Measurements from ENCODE around the gene BCAS3. TPM values are rescaled to one million over a fixed set of nuclear protein-coding genes. Genes with fewer than 3 reads are reported as not detected.

Gene BCAS3
- total RNA-seq, 4 donors from 2014 or later = 18.2 to 60.6 (median 23.4) TPM

- no peak overlapping the region for H3K27ac ChIP-seq
- H3K36me3 ChIP-seq = no peaks in the 10 kb centered on the region
- no peaks in the 10 kb centered on the region for H3K27me3 ChIP-seq
- H3K9me3 ChIP-seq = no peaks in the 10 kb centered on the region
- no peak overlapping the region for H3K4me3 ChIP-seq
- ATAC-seq = no peak
- in situ Hi-C loops (cut with MboI; ENCODE audit: low sequenced_read_pairs in 4 of 4) = no loop called here
- TF ChIP-seq, protein P1, sequence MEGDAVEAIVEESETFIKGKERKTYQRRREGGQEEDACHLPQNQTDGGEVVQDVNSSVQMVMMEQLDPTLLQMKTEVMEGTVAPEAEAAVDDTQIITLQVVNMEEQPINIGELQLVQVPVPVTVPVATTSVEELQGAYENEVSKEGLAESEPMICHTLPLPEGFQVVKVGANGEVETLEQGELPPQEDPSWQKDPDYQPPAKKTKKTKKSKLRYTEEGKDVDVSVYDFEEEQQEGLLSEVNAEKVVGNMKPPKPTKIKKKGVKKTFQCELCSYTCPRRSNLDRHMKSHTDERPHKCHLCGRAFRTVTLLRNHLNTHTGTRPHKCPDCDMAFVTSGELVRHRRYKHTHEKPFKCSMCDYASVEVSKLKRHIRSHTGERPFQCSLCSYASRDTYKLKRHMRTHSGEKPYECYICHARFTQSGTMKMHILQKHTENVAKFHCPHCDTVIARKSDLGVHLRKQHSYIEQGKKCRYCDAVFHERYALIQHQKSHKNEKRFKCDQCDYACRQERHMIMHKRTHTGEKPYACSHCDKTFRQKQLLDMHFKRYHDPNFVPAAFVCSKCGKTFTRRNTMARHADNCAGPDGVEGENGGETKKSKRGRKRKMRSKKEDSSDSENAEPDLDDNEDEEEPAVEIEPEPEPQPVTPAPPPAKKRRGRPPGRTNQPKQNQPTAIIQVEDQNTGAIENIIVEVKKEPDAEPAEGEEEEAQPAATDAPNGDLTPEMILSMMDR (IDR thresholded peaks at IDR 0.05 in 4 of 5, conservative IDR thresholded peaks at IDR 0.05 in 1 of 5) = no peak
- TF ChIP-seq POLR2A (IDR thresholded peaks at IDR 0.05) = no peak
- no peaks in the 10 kb centered on the region for H3K4me1 ChIP-seq
- no peak for DNase-seq
- intact Hi-C loops (cut with DNase I; ENCODE audit: low total_unique reads) = no loop called here
These were observed 375.8 kb downstream of the BCAS3 start for GRCh38 chr17:61053469-61053868.

- no peak overlapping the region for H3K4me3 ChIP-seq
- H3K36me3 ChIP-seq = no peaks in the 10 kb centered on the region
- no peak for ATAC-seq
- no peaks in the 10 kb centered on the region for H3K9me3 ChIP-seq
- no peaks in the 10 kb centered on the region for H3K27me3 ChIP-seq
- in situ Hi-C loops (cut with MboI; ENCODE audit: low sequenced_read_pairs in 4 of 4) (no loop called here), intact Hi-C loops (cut with DNase I; ENCODE audit: low total_unique reads) (no loop called here)
- no peak overlapping the region for H3K27ac ChIP-seq
- no peaks in the 10 kb centered on the region for H3K4me1 ChIP-seq
- DNase-seq = no peak
- no peak for TF ChIP-seq POLR2A (IDR thresholded peaks at IDR 0.05)
- TF ChIP-seq, protein P1 (IDR thresholded peaks at IDR 0.05 in 4 of 5, conservative IDR thresholded peaks at IDR 0.05 in 1 of 5) = no peak
These were observed 376.8 kb downstream of the BCAS3 start for GRCh38 chr17:61054436-61054835.

DNA sequence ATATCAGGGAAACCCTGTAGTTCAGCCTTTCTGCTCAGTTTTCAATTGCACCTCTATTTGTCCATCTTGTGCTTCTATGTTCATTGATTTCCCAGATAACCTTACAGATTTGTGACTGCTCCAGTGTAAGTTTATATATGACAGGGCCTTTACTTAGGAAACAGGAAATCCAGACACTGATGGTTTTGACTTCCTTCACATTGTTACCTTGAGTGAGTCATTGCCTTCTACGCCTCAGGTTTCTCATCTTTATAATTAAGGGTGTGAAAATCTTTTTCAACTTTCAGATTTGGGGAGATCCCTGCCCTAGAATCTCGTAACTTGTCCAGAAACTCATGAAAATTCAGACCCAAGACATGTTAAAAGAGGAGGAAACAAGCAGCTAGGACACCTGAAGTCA, 379.6 kb downstream of the BCAS3 start:
- H3K4me3 ChIP-seq = no peak overlapping the region
- in situ Hi-C loops (cut with MboI; ENCODE audit: low sequenced_read_pairs in 4 of 4) = no loop called here
- no peaks in the 10 kb centered on the region for H3K4me1 ChIP-seq
- H3K27me3 ChIP-seq = no peaks in the 10 kb centered on the region
- DNase-seq (no peak), ATAC-seq (no peak)
- no peak overlapping the region for H3K27ac ChIP-seq
- TF ChIP-seq, protein P1 (IDR thresholded peaks at IDR 0.05 in 4 of 5, conservative IDR thresholded peaks at IDR 0.05 in 1 of 5) = no peak
- no peak for TF ChIP-seq POLR2A (IDR thresholded peaks at IDR 0.05)
- intact Hi-C loops (cut with DNase I; ENCODE audit: low total_unique reads) = no loop called here
- H3K9me3 ChIP-seq = no peaks in the 10 kb centered on the region
- H3K36me3 ChIP-seq = no peaks in the 10 kb centered on the region

- no peak overlapping the region for H3K27ac ChIP-seq
- no peaks in the 10 kb centered on the region for H3K27me3 ChIP-seq
- H3K4me3 ChIP-seq = no peak overlapping the region
- in situ Hi-C loops (cut with MboI; ENCODE audit: low sequenced_read_pairs in 4 of 4) (no loop called here), intact Hi-C loops (cut with DNase I; ENCODE audit: low total_unique reads) (no loop called here)
- H3K9me3 ChIP-seq = no peaks in the 10 kb centered on the region
- no peaks in the 10 kb centered on the region for H3K4me1 ChIP-seq
- no peak for ATAC-seq
- DNase-seq = no peak
- no peaks in the 10 kb centered on the region for H3K36me3 ChIP-seq
- no peak for TF ChIP-seq POLR2A (IDR thresholded peaks at IDR 0.05)
- TF ChIP-seq, protein P1 (IDR thresholded peaks at IDR 0.05 in 4 of 5, conservative IDR thresholded peaks at IDR 0.05 in 1 of 5) = no peak
These were observed 380.4 kb downstream of the BCAS3 start for GRCh38 chr17:61058066-61058465.

- intact Hi-C loops (cut with DNase I; ENCODE audit: low total_unique reads) = no loop called here
- Histone ChIP-seq H3K27me3 (no peaks in the 10 kb centered on the region), H3K4me1 (peaks cover 0 to 18% of the 10 kb centered on the region in 2 donors), H3K9me3 (no peaks in the 10 kb centered on the region), H3K27ac (no peak overlapping the region), H3K4me3 (no peak overlapping the region), H3K36me3 (no peaks in the 10 kb centered on the region)
- DNase-seq (no peak), ATAC-seq (no peak)
- no peak for TF ChIP-seq POLR2A (IDR thresholded peaks at IDR 0.05)
- TF ChIP-seq, protein P1 (IDR thresholded peaks at IDR 0.05 in 4 of 5, conservative IDR thresholded peaks at IDR 0.05 in 1 of 5) = no peak
- in situ Hi-C loops (cut with MboI; ENCODE audit: low sequenced_read_pairs in 4 of 4) = no loop called here
These were observed 385.9 kb downstream of the BCAS3 start for GRCh38 chr17:61063528-61063927.
